ENCODE measurements around the gene SNX5.

DNA sequence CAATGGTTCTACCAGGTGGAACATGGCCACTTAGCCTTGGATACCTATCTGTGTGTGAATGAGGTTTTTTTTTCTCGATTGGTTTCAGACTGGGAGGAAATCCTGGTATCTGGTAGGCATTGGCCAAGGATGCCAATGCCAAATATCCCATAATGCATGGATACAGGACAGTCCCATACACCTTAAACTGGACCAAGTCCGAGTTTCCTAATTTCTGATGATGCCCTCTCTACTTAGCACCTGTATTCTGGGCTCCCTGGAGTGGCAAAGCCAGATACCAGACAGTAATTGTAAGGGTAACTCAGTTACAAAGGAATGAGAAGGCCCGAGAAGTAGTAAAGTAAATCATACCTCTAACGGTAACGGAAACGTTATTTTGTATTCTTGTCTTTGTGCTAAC is 17.9 kb downstream of the SNX5 start:
- TF ChIP-seq, protein P1, sequence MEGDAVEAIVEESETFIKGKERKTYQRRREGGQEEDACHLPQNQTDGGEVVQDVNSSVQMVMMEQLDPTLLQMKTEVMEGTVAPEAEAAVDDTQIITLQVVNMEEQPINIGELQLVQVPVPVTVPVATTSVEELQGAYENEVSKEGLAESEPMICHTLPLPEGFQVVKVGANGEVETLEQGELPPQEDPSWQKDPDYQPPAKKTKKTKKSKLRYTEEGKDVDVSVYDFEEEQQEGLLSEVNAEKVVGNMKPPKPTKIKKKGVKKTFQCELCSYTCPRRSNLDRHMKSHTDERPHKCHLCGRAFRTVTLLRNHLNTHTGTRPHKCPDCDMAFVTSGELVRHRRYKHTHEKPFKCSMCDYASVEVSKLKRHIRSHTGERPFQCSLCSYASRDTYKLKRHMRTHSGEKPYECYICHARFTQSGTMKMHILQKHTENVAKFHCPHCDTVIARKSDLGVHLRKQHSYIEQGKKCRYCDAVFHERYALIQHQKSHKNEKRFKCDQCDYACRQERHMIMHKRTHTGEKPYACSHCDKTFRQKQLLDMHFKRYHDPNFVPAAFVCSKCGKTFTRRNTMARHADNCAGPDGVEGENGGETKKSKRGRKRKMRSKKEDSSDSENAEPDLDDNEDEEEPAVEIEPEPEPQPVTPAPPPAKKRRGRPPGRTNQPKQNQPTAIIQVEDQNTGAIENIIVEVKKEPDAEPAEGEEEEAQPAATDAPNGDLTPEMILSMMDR (IDR thresholded peaks at IDR 0.05), result no peak
- TF ChIP-seq POLR2A (IDR thresholded peaks at IDR 0.05), result no peak
- TF ChIP-seq EP300 (IDR thresholded peaks at IDR 0.05), result no peak

Data from suprapubic skin (tissue), 3 donors.